Ovary (tissue), 9 donors: Measurements from ENCODE around the gene TMEM151B. TPM values are rescaled to one million over a fixed set of nuclear protein-coding genes. Genes with fewer than 3 reads are reported as not detected.

Source experiments
- DNase-seq, 5 donors: peaks; one replicate each; pipeline ENCODE4 v3.0.0-alpha.2; 2019 to 2020
- H3K27ac ChIP-seq, 2 donors: fragments of 200-600 bp; one replicate each; pipeline versions ENCODE4 v1.5.1 to v1.8.0; 2019 to 2022
- H3K27me3 ChIP-seq: fragments of 200-600 bp; one replicate; pipeline ENCODE4 v1.8.0; 2022
- H3K36me3 ChIP-seq: fragments of 200-600 bp; sonication (generic); one replicate; pipeline ENCODE4 v1.5.1; 2019
- H3K4me1 ChIP-seq: one replicate; pipeline ENCODE4 v1.8.1; 2013; ENCODE audit warnings: mild to moderate bottlenecking, moderate library complexity; ENCODE audit not compliant: insufficient read depth
- H3K4me3 ChIP-seq: fragments of 200-600 bp; sonication (generic); one replicate; pipeline ENCODE4 v1.5.1; 2017
- H3K9me3 ChIP-seq, 2 donors: fragments of 200-600 bp in 1 of 2; sonication (generic) in 1 of 2; one replicate each; pipeline versions ENCODE4 v1.5.1 to v1.8.1; 2013 to 2019; ENCODE audit warnings: mild to moderate bottlenecking in 1 of 2, moderate library complexity in 1 of 2
- CTCF ChIP-seq, 3 donors: fragments of 450-650 bp in 2 of 3; fragments of 200-600 bp in 1 of 3; IDR thresholded peaks; one replicate each; pipeline versions ENCODE4 v1.5.1 to v1.8.0; 2016 to 2022; ENCODE audit warnings: antibody characterized with exemption in 3 of 3, mild to moderate bottlenecking in 1 of 3
- EP300 ChIP-seq: sonication (generic); formaldehyde crosslinking; IDR thresholded peaks from one replicate; pipeline ENCODE4 v1.6.1; 2017; ENCODE audit warnings: antibody characterized with exemption
- POLR2A ChIP-seq: fragments of 450-650 bp; IDR thresholded peaks from one replicate; pipeline ENCODE4 v1.6.1; 2017; ENCODE audit warnings: antibody characterized with exemption, mild to moderate bottlenecking, moderate library complexity
- WGBS, 3 donors: extraction: QIAGEN DNeasy Blood & Tissue Kit in 1 of 3; methylation state at CpG; one replicate each; pipeline versions ENCODE4 v1.1.5 to v1.1.7; 2013 to 2017; 5-methylcytosine and 5-hydroxymethylcytosine counted together
- intact Hi-C, 4 donors: fragments of 100-400 bp; cut with DNase I; formaldehyde crosslinking; loops; one replicate each; pipeline versions ENCODE4 v1.11.0 to v1.15.1; 2022 to 2023
- polyA plus RNA-seq, 2 donors: library from polyadenylated mRNA; stranded (reverse); fragments of 200-250 nt in 1 of 2; fragments of 350-450 nt in 1 of 2; fragmentation: Illumina TruSeq in 1 of 2; extraction: RNeasy Lipid Tissue Mini Kit (QIAGEN cat#74804) in 1 of 2; gene quantifications; one replicate each; pipeline ENCODE4 v1.2.3, GENCODE V29; 2013 to 2014
- total RNA-seq, 7 donors: library from RNA; depleted of rRNA in 2 of 7; stranded (reverse); fragments of >200 nt in 2 of 7; fragmentation: NEBNext Ultra II Directional in 3 of 7; extraction: Animal tissue kit (Norgen Biotek cat#: 25700) in 3 of 7; gene quantifications; one replicate each; pipeline versions ENCODE4 v1.1.0 to v1.2.4, GENCODE V29; 2016 to 2023
- donor health status: DM: no; HTN: no; CAD: no; lungs with moderate emphysema.
- donor health status: DM: no; HTN: no; CAD: no.
- donor health status: Bipolar disorder and iron deficiency.
- donor health status: DM: yes; HTN: yes; CAD: no.
- donor health status: DM: no; HTN: no; CAD: no.
- donor health status: DM: yes; HTN: yes; CAD: no.

TMEM151B gene
- total and polyA plus RNA-seq, 9 donors, result under 0.01 to 0.12 (median 0.05) TPM; not detected in 4

- no peak for DNase-seq
- no peak overlapping the region for H3K4me3 ChIP-seq
- H3K36me3 ChIP-seq, result no peaks in the 10 kb centered on the region
- intact Hi-C loops, result no loop called here
- H3K9me3 ChIP-seq, result no peaks in the 10 kb centered on the region
- no peak for TF ChIP-seq CTCF (IDR thresholded peaks at IDR 0.05)
- no peak for TF ChIP-seq EP300
- no peak for TF ChIP-seq POLR2A
- H3K27ac ChIP-seq, result no peak overlapping the region
- peaks cover 5% of the 10 kb centered on the region for H3K4me1 ChIP-seq
- H3K27me3 ChIP-seq, result no peaks in the 10 kb centered on the region
These were observed 39.4 kb downstream of the TMEM151B start for GRCh38 chr6:44309631-44310030.

DNA sequence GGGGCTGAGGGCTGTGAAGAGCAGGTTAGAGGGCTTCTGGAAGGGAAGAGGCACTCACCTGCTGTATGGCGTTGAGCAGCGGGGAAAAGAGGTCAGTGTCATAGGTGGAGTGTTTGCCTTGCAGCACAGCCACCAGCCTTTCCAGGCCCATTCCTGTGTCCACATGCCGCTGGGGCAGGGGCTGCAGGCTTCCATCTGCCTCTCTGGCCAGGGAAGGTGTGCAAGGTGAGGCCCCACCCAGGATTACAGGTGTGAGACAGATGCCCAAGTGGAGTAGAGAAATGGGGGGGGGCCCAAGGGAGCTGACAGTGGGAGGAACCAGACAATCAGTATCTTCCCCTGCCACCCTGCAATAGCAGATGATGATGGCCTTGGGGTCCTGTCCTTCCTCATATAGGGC, 40.0 kb downstream of the TMEM151B start:
- no peaks in the 10 kb centered on the region for H3K9me3 ChIP-seq
- no peak for DNase-seq
- H3K4me3 ChIP-seq, result no peak overlapping the region
- no peaks in the 10 kb centered on the region for H3K27me3 ChIP-seq
- WGBS, 3 donors, result 94 to 97% (median 95%) methylated on average over 3 of the region's 3 CpGs
- no peak for TF ChIP-seq CTCF (IDR thresholded peaks at IDR 0.05)
- no peak for TF ChIP-seq POLR2A
- TF ChIP-seq EP300, result no peak
- no peak overlapping the region for H3K27ac ChIP-seq
- no peaks in the 10 kb centered on the region for H3K36me3 ChIP-seq
- intact Hi-C loops, result no loop called here
- peaks cover 5% of the 10 kb centered on the region for H3K4me1 ChIP-seq

GRCh38 chr6:44311304-44311703, 41.1 kb downstream of the TMEM151B start:
- H3K4me3 ChIP-seq, result no peak overlapping the region
- no peaks in the 10 kb centered on the region for H3K27me3 ChIP-seq
- intact Hi-C loops, result no loop called here
- WGBS, 3 donors, result 44 to 95% (median 86%) methylated on average over 2 of the region's 2 CpGs
- H3K4me1 ChIP-seq, result peaks cover 5% of the 10 kb centered on the region
- no peak for DNase-seq
- H3K36me3 ChIP-seq, result no peaks in the 10 kb centered on the region
- no peak overlapping the region for H3K27ac ChIP-seq
- H3K9me3 ChIP-seq, result no peaks in the 10 kb centered on the region
- TF ChIP-seq EP300 (no peak), CTCF (IDR thresholded peaks at IDR 0.05) (no peak), POLR2A (no peak)

DNA sequence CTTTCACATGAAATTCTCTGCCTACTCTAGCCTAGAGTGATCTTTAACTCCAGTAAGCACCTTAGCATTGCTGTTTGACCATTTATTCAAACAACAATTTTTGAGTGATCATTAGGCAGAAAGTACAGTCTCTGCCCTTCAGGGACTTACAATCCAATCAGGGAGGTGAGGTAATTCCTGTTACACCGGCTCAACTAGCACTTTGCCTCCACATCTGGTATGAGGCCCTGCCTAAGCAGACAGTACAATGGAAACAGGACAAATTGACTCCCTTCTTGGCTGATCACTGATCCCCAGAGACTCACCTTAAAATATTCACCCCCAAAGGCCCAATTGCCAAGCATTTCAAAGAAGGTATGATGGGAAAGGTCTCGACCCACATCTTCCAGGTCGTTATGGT, 41.5 kb downstream of the TMEM151B start:
- DNase-seq, result no peak
- 80 to 85% (median 83%) methylated on average over 3 of the region's 3 CpGs for WGBS, 3 donors
- H3K27me3 ChIP-seq, result no peaks in the 10 kb centered on the region
- H3K4me3 ChIP-seq, result no peak overlapping the region
- intact Hi-C loops, result no loop called here
- no peaks in the 10 kb centered on the region for H3K9me3 ChIP-seq
- peaks cover 5% of the 10 kb centered on the region for H3K4me1 ChIP-seq
- TF ChIP-seq CTCF (IDR thresholded peaks at IDR 0.05) (no peak), POLR2A (no peak), EP300 (no peak)
- H3K36me3 ChIP-seq, result no peaks in the 10 kb centered on the region
- no peak overlapping the region for H3K27ac ChIP-seq
